ENCODE results near the gene HYAL1.

HYAL1 gene

GRCh38 chr3:50258029-50258680 lies 45.2 kb downstream of the HYAL1 start:
- DNase-seq: no peak

DNA sequence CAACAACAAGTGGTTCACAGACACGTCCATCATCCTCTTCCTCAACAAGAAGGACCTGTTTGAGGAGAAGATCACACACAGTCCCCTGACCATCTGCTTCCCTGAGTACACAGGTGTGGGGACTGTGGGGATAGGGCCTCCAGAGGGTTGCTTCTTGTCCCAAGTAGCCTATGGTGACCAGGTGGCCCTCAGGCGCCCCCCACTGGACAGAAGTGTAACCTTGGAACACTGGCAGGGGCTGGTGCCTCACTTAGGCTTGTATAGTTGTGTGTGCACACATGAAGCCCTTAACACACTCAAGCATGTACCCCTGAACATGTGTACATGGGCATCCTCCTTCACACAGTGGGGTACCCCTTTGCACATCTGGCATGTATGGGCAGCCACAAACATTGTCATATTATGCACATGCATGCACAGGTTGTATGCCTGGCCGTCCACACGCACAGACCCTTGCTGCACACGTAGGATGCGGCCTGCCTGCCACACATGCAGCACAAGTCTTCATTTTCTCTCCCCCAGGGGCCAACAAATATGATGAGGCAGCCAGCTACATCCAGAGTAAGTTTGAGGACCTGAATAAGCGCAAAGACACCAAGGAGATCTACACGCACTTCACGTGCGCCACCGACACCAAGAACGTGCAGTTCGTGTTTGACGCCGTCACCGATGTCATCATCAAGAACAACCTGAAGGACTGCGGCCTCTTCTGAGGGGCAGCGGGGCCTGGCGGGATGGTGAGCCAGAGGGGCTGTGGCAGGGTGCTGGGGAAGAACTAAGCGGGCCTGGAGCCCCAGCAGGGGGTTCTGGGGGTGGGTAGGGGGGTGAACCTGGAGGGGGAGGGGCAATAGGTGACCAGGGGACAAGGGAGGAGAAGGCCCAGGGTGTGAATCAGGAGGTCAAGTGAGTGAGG lies 46.1 kb downstream of the HYAL1 start:
- no peak for DNase-seq

GRCh38 chr3:50255251-50255615 lies 48.1 kb downstream of the HYAL1 start:
- DNase-seq: no peak

DNA sequence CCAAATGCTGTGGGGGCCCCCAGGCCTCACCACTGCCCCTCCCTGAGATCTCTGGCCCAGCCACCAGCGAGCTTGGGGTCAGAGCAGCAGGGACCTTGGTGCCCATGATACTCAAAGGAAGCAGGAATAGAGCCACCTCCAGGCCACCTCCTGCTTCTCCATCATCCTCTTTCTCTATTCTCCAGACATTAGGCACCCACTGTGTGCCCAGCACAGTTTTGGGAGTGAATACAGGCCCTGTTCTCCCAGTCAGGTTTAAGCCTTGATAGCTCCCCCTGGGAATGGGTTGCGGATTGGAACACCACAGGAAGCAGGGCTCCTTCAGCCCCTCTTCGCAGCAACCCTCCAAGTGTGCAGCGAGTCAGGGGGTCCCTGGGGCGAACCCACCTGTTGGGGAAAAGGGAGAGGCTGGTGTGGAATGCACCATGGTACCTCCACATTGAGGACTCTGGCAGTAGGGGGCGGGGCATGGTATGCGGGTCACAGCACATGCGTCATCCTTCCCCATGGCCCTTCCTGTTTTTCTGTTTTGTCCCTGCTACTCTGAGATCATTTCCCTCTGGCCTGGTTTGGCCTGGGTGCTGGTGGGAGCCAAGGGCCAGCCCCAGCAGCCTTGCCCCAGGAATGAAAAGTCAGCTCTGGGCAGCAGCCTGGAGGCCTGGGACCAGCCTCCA lies 48.7 kb downstream of the HYAL1 start:
- DNase-seq: no peak

- DNase-seq: no peak
These were observed 52.2 kb downstream of the HYAL1 start for GRCh38 chr3:50251220-50251619.

DNA sequence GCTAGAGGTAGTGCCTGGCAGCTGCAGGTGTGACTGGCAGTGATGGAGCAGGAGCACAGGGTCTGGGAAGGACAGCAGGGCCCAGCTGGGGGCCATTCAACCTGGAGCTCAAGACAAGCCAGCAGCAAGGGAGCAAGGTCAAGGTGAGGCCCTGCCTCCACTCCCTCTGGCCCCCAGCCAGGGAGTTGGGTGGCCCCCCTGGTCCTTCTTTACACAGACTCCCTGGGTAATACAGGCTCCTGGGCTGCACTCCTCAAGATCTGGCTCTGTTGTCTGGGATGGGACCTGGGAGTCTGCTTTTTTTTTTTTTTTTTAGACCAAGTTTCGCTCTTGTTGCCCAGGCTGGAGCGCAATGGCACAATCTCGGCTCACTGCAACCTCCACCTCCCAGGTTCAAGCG lies 52.9 kb downstream of the HYAL1 start:
- DNase-seq: no peak
